NOMO-1 treated with dmso at 0.1 percent for 144 hours (cell line): ENCODE data around the gene CFAP68.
A peak's percentile ranks its signal among the peaks of the same experiment; 100 is the strongest.

ENCODE experiments used
- DNase-seq: peaks from one replicate; lab custom pipeline; 2025; ENCODE audit not compliant: unreplicated experiment; lab: John Stamatoyannopoulos, UW

Gene CFAP68, protein sequence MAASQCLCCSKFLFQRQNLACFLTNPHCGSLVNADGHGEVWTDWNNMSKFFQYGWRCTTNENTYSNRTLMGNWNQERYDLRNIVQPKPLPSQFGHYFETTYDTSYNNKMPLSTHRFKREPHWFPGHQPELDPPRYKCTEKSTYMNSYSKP

DNA sequence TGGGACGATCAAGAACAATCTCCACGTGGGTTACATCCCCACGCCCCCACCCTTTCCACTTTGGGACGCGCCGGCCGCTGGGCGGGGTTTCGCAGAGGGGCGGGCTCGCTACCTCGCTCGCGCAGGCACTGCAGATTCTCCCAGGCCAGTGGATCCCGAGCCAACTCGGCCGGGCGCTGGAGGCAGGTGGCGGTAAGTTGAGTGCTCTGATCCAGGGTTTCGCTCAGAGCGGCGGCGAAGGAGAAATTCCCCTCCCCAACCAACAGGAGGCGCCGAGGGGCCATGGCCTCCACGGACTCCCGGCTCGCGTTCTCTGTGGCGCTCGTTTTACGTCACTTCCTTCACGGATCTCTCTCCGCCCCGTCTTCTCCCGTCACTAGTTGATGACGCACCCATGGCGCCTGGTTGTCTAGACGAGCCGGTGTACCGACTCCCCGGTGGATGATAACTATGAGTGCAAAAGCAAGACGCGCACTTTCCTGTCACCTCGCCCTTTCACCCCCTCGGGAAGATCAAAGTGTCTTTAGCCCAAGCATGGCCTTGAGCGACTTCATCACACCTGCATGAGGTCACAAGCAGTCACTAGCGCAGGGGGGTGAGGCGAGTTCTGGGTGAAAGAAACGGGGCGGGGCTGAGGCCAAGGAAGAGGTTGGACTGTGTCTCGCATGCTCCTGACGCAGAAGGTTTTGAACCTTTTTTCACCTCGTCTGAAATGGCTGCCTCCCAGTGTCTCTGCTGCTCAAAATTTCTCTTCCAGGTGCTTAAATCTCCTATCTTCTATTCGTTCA, at the start of gene CFAP68, which contains the start of gene FDXACB1:
CFAP68 (plus strand) TSS at position 693 of the 788 bp plus-strand sequence; CDS start at position 713, 20 bp downstream.
FDXACB1 (minus strand) TSS at position 317 of the 788 bp plus-strand sequence; CDS start at position 284, 33 bp downstream.
- peak; percentile 98 for DNase-seq

DNA sequence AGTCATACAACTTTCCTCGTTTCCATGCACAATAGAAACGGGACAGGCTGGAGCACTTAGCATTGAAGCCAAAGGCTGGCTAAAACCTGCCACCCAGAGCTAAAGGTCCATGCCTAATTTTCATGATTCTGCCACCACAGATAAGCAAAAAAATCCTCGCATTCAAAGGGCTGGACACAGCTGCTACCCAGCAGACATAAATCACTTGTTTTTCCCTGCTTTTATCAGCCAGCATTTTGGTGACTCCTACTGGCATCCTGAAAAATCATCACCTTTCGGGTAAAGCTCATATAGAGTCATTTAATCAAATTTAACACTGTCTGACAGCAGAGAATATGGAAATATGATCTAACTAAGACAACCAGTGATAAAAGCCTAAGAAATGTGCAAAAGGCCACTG, 45.8 kb upstream of the CFAP68 start:
- no peak for DNase-seq

GRCh38 chr11:111834432-111835163, 44.7 kb upstream of the CFAP68 start:
- DNase-seq = no peak

DNA sequence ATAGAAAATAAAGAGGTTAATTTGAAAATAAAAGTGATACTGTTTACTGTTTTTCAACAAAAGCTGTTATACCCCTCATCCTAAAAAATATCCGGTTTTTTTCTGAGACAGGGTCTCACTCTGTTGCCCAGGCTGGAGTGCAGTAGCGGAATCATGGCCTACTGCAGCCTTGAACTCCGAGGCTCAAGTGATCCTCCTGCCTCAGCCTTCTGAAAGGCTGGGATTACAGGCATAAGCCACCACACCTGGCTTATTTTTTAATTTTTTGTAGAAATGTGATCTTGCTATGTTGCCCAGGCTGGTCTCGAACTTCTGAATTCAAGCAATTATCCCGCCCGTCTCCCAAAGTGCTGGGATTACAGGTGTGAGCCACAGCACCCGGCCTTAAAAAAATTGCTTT, 43.7 kb upstream of the CFAP68 start:
- DNase-seq = no peak

- DNase-seq = no peak
Observed at GRCh38 chr11:111836162-111836561, 43.2 kb upstream of the CFAP68 start.

DNA sequence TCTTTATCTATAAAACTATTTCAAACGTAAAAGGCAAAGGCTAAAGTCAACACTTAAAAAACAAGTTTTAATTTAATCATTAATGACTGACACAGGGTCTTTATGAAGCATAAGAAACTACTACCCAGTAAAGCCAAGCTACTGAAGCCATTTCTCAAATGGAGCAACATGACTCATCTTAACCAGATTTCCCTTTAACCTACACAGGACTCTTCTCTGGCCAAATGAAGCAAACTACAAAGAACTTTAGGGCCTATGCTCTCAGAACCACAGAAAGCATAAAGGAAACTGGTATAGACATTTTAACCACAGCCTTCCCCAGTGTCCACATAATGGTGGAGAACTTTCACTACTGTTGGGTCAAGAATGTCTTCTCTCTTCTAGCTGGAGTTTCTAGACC, 42.6 kb upstream of the CFAP68 start:
- no peak for DNase-seq

DNA sequence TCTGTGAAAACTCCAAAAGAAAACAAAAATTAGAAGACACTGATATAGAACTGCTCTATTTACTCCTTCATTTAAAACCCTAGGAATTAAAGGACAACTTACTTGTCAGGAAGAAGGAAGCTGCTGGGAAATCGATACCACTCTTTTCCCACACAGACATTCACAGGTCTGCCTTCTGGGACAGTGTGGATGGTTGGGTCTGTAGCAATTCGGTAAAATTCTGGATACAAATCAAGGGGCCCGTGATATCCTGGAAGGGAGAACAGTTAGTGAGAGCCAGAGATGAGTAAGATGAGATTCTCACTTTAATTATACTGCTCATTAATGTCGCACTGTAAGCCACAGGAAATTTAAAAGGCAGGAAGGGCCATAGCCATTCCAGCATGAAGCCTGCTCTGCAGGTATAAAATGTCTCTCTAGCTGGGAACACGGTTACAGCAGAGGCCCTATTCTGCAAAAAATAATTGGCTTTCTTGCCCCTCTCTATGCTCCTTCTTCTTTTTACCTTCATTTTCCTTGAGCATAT, 41.9 kb upstream of the CFAP68 start:
- no peak for DNase-seq

- DNase-seq = no peak
Observed at GRCh38 chr11:111838054-111838453, 41.3 kb upstream of the CFAP68 start.

- no peak for DNase-seq
Observed at GRCh38 chr11:111840143-111840542, 39.2 kb upstream of the CFAP68 start.

DNA sequence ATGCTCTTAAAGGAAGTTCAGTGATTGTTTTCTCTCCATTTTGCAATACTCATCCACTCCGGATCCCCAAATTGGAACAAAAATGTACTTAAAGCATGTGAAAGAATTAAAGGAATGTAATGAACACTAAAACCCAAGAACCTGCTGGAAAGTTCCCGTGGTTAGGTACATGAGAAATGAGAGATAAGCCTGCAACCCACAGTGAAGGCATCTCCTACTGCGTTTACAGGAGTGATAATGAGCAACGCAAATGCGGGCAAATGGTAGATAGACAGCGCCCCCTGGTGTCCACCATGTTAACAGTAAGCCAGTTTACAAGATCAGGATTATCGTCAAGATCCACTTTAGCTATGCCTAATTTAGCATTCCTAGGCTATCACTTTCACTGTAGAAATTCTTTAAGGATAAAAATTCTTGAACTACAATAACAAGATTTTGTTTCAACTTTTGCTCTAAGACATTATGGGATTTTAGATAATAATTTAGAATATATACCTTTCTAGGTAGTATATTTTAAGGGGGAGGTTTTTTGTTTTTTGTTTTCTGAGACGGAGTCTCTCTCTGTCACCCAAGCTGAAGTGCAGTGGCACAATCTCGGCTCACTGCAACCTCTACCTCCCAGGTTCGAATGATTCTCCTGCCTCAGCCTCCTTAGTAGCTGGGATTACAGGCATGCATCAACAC, 37.8 kb upstream of the CFAP68 start:
- peak; percentile 48 for DNase-seq

- no peak for DNase-seq
Observed at GRCh38 chr11:111843661-111844060, 35.7 kb upstream of the CFAP68 start.

DNA sequence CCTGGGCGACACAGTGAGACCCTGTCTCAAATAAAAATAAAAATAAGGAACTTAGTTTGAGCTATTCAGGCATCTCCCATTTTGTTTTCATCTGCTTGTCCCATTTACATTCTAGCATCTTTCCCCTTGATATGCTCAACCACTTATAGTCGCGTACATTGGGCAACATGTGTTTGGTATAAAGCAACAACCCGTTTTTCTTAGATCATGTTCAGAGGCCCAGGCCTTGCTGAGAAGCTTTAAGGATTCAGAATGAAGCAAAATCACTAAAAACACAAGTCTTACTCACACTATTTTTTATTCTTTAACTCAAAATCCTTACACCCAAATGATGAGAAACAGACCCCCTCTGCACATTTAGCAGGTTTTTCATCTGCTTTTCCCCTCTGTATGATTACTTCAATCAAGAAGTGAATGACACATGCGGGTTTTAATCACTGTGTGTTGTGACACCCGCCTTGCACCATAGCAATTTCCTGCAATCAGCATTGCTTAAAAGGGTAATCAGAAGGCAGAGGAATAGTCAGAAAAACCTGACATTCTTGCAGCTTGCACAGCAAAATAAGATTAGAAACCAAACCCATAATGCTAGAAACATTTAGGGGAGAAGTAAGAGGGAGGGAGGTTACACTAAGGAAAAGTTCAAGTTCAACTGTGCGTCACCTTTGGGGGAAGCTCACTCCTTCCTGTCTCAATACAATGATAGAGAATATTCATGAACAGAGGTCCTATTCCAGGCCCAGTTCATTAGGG, 33.9 kb upstream of the CFAP68 start:
- peak; percentile 75 for DNase-seq

DNA sequence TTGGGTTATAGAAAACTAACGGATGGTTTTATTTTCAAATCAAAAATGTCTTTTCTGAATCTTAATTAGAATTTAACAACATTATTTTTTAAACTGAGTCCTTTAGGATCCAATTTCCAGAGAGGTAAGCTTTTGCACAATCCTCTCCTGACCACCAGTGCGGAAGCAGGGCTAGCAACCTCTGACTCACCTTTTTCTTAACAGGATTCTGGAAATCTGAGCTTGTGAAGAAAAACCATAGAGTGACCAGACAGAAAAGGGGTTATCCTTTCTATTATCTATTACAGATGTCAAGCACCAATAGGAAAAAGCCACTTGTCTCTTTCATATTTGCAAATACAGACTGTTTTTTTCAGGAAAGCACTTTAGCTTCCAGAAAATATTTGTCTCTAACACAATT, 33.3 kb upstream of the CFAP68 start:
- DNase-seq = no peak

GRCh38 chr11:111846636-111847035, 32.7 kb upstream of the CFAP68 start:
- DNase-seq = peak; percentile 12

DNA sequence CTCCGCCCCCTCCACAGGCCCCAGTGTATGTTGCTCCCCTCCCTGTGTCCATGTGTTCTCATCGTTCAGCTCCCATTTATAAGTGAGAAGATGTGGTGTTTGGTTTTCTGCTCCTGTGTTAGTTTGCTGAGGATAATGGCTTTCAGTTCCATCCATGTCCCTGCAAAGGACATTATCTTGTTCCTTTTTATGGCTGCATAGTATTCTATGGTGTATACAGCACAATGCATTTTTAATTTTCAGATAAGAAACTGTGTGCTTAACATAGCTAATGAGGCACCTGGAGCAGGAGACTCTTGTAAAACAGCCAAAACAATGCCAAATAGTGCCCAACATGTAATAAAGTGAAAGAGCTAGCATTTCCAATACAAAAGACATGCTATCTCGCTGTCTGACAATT, 29.7 kb upstream of the CFAP68 start:
- no peak for DNase-seq

GRCh38 chr11:111851067-111851466, 28.3 kb upstream of the CFAP68 start:
- DNase-seq = no peak

GRCh38 chr11:111851636-111852035, 27.7 kb upstream of the CFAP68 start:
- no peak for DNase-seq

DNA sequence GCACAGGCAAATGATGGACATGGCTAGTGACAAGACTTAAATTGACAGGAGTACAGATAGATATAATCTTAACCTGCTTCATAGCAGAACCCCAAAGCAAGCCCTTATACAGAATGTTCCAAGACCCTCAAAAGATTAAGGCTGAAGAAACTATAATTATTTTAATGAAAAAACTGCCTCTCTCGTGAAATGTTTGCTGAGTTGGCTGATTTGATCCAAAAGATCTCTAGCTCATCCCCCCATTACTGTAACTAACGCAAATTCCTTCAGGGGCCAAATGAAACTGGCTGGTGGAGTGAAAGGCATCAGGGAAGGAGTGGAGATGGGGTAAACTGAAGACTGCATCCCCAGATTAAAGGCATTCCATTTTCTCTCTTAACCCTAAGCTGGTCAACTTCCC, 27.2 kb upstream of the CFAP68 start:
- DNase-seq = no peak

DNA sequence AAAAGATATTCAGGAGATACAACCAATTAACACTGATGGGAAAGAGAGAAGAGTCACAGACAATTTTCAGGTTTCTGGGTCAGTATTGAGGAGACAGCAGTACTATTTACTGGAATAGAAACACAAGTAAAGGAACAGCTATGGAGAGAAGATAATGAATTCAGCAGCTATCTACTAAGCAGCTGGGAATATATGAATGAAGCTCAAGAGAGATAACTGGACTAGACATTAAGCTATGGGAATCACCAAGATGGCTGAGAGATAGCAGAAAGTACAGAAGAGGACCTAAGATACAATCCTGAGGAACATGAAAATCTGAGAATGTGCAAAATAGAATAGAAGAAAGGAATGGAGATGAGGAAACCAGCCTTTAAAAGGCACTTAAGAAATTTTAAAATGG, 23.8 kb upstream of the CFAP68 start:
- DNase-seq = no peak

- no peak for DNase-seq
Observed at GRCh38 chr11:111860257-111860656, 19.1 kb upstream of the CFAP68 start.
